Measurements from ENCODE around the gene DRAM1.
"Not testable (repeated sequence)": the region's sequence is repeated elsewhere in the genome, so short reads cannot be mapped to it uniquely, and the experiment has no call there.

The DRAM1 gene

DNA sequence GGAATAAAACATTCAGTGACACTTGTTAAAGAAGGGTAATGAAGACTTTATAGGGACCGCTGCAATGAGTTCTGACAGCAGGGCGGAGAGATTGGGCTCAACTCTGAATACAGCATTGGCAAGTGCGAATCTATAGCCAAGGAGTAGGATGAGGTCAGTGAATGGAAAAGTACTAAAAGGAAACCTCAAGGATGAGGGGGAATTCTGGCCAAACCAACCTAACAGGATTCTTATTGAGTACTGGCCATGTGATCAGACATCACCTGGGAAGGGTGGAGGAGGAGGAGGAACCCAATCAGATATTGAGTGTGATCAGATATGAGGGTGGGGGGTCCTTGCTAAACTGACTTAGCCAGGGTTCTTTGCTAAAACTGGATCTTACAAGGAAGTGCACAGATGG is 31.0 kb downstream of the DRAM1 start:
- no peak for DNase-seq

GRCh38 chr12:101909646-101910045 is 32.3 kb downstream of the DRAM1 start:
- no peak for DNase-seq

DNA sequence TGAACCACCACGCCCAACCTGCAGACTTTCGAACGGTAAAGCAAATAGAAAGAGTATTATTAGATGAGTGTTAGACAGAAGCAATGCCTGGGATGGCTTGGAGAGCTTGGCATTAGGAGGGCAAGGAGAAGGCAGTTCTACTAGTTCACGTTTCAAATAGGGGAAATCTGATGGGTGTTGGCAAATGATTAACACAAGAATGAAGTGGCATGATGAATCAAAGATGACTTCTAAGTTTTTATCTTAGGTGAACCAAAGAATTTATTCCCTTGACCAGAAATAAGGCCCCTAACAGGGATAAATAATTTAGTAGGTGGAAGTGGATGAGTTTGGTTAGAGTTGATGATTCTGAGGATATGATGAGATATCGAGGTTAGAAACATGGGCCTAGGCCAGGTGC is 38.5 kb downstream of the DRAM1 start:
- DNase-seq = no peak

GRCh38 chr12:101918805-101919204 is 41.4 kb downstream of the DRAM1 start:
- DNase-seq = not testable (repeated sequence)

- DNase-seq = no peak
Observed at GRCh38 chr12:101919447-101919846, 42.1 kb downstream of the DRAM1 start.

- DNase-seq = no peak
Observed at GRCh38 chr12:101920906-101921305, 43.5 kb downstream of the DRAM1 start.

DNA sequence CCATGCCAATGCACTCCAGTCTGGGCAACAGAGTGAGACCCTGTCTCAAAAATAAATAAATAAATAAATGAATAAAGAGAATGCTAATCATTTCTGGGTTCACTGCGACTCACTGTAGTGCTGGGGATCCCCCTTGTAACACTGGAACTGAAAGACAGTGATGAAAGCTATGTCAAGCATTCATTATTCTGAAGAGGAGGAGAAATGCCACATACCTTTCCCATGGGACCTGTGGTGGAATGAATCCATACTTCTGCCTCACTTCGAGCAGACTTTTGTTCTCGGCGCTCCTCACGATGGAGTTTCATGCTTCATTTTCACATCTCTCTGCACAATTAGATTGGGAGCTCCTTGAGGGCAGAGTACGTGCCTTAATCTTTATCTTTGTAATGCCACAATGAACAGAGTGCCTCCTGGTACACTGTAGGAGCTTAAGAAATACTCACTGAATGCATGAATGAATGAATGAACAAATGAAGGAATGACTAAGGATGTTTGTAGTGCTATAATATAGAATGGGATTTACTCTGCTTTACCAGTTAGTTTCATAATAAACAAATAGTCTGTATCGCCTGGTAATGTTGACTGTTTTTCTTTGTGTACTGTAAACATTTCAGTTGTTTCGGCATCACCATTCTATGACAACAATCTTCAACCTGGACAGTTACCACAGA is 45.8 kb downstream of the DRAM1 start:
- DNase-seq = no peak

- no peak for DNase-seq
Observed at GRCh38 chr12:101924618-101925017, 47.2 kb downstream of the DRAM1 start.

GRCh38 chr12:101925361-101925760 is 48.0 kb downstream of the DRAM1 start:
- DNase-seq = no peak

- DNase-seq = no peak
Observed at GRCh38 chr12:101925935-101926334, 48.6 kb downstream of the DRAM1 start.

DNA sequence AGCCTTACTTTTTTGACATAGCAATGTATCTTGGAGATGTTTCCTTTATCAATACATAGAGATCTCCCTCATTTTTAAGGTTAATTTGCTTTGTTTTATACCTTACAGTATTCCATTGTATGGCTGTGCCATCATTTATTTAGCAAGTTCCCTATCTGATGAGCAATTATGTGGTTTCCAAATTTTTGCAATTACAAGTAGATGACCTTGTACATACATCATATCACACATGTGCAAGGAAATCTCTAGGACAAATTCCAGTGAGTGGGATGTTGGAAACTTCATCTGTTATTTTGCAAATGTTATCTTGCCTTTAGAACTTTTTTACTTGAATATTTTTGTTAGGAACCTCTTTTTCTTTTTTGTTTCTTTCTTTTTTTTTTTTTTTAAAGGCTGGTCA is 49.7 kb downstream of the DRAM1 start:
- DNase-seq = no peak

- DNase-seq = no peak
Observed at GRCh38 chr12:101927999-101928398, 50.6 kb downstream of the DRAM1 start.

DNA sequence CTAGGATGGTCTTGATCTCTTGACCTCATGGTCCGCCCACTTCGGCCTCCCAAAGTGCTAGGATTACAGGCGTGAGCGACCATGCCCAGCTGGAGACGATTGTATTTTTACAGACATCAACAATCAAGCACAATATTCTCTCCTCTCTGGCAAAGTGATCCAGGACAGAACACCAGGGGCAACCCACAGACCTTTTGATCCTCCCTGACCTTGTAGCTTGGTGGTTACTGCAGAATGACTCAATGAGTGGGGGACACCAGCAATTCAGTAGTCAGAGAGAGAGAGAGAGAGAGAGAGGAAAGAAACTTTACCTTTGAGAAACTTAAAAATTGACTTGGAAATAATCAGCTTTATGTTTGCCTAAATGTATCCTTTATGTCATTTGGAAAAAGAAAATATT is 51.2 kb downstream of the DRAM1 start:
- no peak for DNase-seq

- DNase-seq = no peak
Observed at GRCh38 chr12:101929365-101930041, 52.1 kb downstream of the DRAM1 start.

DNA sequence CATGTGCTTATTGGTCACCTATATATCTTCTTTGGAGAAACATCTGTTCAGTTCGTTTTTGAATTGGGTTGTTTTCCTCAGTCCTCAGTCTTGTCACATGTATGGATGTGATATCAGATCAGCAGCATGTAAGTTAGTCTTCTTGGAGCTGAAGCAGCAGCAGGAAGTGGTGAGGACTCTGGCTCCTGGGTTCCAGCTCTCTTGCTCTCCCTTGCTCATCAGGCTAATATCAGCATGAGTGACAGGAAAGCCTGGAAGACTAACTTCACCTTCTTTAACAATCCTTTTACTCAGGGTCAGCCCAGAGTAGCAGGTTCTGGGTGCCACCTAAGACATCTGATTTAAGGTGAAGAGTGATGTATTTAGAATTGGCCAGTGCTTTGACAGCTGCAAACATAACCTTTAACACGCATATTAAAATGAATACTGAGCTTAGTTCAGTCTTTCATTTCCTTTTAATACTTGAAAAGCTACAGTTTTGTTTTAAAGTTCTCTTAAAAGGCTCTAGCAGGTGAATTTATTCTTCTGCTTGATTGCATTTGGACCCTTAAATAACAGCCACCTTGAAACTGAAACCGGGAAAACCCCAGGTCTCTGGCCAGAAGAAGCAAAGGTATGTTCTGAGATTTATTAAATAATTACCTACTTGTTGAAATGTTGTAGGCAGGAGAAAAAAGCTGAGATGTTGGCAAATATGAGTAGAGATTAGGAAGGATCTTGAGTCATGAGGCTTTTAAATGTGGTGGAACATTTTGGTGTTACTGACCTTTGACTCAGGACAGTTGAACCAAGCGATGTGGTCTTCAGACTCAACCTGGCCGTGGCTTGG is 54.3 kb downstream of the DRAM1 start:
- no peak for DNase-seq

- DNase-seq = no peak
Observed at GRCh38 chr12:101933866-101934514, 56.6 kb downstream of the DRAM1 start.

GRCh38 chr12:101935890-101936746 is 58.7 kb downstream of the DRAM1 start:
- no peak for DNase-seq

DNA sequence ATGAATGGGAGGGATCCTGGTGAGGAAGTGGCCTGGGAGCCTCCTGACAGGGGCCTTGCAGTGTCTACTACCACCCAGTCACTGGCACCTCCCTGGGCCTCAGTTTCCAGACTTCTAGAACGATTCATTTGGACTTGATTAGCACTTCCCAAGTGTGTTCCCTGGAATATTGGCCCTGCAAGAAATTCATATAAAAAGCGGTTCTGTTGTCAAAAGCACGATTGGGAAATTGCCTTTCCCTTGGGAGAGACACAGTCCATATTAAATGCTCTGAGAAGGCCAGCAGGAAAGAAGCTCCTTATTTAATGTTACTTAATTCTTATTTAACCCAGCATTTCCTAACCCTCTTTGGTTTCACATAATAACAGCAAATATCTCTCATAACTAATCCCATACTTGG is 61.9 kb downstream of the DRAM1 start:
- no peak for DNase-seq

DNA sequence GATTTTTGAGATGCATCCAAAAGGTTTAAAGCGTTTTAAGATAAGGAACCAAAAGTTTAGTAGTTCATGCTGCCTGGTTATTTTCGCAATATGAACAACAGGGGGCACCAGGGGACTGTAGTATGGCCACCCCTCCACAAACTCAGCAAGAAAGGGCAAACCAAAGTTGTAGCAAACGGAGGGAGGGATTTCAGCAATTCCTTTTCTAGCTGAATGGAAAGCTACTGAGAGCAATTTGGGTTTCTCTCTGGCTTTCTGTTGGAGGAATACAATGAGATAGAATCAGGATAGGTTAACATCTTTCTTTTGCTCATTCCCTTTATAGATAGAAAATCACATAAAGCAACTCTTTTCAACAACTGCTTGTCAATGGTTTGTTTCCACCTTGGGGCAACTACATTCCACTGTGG is 62.5 kb downstream of the DRAM1 start:
- DNase-seq = peak in 3 of 4 experiments; percentile 4 to 19 (median 17)

DNA sequence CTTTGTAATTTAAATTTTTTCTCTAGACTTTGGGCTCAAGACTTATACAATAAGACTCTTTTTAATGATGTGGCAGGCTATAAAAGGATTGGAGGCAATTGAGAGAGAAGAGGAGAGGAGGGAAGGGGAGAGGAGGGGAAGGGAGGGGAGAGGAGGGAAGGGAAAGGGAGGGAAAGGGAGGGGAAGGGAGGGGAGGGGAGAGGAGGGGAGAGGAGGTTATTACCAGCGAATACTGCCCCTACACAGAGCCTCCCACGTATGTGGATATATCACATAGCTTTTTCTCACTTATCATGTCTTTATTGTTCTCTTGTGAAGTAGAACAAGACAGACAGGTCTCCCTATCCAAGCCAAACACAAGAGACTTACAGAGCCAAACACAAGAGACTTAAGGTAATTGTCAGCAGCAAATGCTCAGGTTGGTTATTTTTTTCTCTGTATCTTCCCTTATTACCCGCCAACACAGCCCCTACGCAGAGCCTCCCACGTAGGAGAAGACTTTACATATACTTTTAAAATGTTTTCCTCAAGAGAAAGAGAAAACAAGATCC is 63.1 kb downstream of the DRAM1 start:
- no peak for DNase-seq

- no peak for DNase-seq
Observed at GRCh38 chr12:101941306-101942249, 64.2 kb downstream of the DRAM1 start.
